H54 (cell line): ENCODE data around the gene PPM1A.

Source experiments
- DNase-seq: peaks from one replicate; pipeline ENCODE4 v3.0.0; 2011; ENCODE audit warnings: low spot score, mixed read lengths; ENCODE audit not compliant: insufficient read length
- FAIRE-seq: peaks from 3 replicates; lab custom pipeline; 2011; peaks lifted over from hg19 to GRCh38; lab: Jason Lieb, UNC
- POLR2A ChIP-seq: IDR thresholded peaks from 2 replicates; pipeline ENCODE4 v1.6.1; 2011; ENCODE audit warnings: low read depth, mild to moderate bottlenecking, low read length

The PPM1A gene

GRCh38 chr14:60215520-60216420 lies 33.3 kb upstream of the PPM1A start:
- no peak for DNase-seq
- TF ChIP-seq POLR2A, result no peak
- FAIRE-seq, result no peak

- DNase-seq, result no peak
- no peak for FAIRE-seq
- no peak for TF ChIP-seq POLR2A
Measured at GRCh38 chr14:60217713-60218112, 31.3 kb upstream of the PPM1A start.

GRCh38 chr14:60220084-60220483 lies 28.9 kb upstream of the PPM1A start:
- no peak for FAIRE-seq

GRCh38 chr14:60220917-60221316 lies 28.1 kb upstream of the PPM1A start:
- FAIRE-seq, result no peak

More at GRCh38 chr14:60220084-60220483, 28.9 kb upstream of the PPM1A start:
- TF ChIP-seq POLR2A, result no peak
- DNase-seq, result no peak

GRCh38 chr14:60221457-60221856 lies 27.6 kb upstream of the PPM1A start:
- FAIRE-seq (no peak), DNase-seq (no peak)
- no peak for TF ChIP-seq POLR2A

More at GRCh38 chr14:60220917-60221316, 28.1 kb upstream of the PPM1A start:
- DNase-seq, result no peak
- TF ChIP-seq POLR2A, result no peak

- TF ChIP-seq POLR2A, result no peak
- FAIRE-seq, result no peak
- DNase-seq, result no peak
Measured at GRCh38 chr14:60222820-60223219, 26.2 kb upstream of the PPM1A start.

GRCh38 chr14:60225265-60225664 lies 23.8 kb upstream of the PPM1A start:
- FAIRE-seq, result no peak
- no peak for TF ChIP-seq POLR2A
- DNase-seq, result no peak

GRCh38 chr14:60226298-60226697 lies 22.7 kb upstream of the PPM1A start:
- DNase-seq (no peak), FAIRE-seq (no peak)
- no peak for TF ChIP-seq POLR2A

GRCh38 chr14:60227291-60227690 lies 21.7 kb upstream of the PPM1A start:
- no peak for TF ChIP-seq POLR2A
- DNase-seq, result no peak
- FAIRE-seq, result no peak

- FAIRE-seq (no peak), DNase-seq (no peak)
- TF ChIP-seq POLR2A, result no peak
Measured at GRCh38 chr14:60229614-60230013, 19.4 kb upstream of the PPM1A start.

- FAIRE-seq (no peak), DNase-seq (no peak)
- TF ChIP-seq POLR2A, result no peak
Measured at GRCh38 chr14:60232185-60232584, 16.8 kb upstream of the PPM1A start.

- no peak for DNase-seq
- no peak for FAIRE-seq
- no peak for TF ChIP-seq POLR2A
Measured at GRCh38 chr14:60233251-60233650, 15.8 kb upstream of the PPM1A start.

- FAIRE-seq (no peak), DNase-seq (no peak)
- no peak for TF ChIP-seq POLR2A
Measured at GRCh38 chr14:60233891-60234290, 15.1 kb upstream of the PPM1A start.

- no peak for TF ChIP-seq POLR2A
- no peak for FAIRE-seq
- no peak for DNase-seq
Measured at GRCh38 chr14:60235440-60235839, 13.6 kb upstream of the PPM1A start.

- TF ChIP-seq POLR2A, result no peak
- FAIRE-seq (no peak), DNase-seq (no peak)
Measured at GRCh38 chr14:60238955-60239354, 10.1 kb upstream of the PPM1A start.
